ENCODE results near the gene MLXIP.

- no peak for TF ChIP-seq ZBTB17 (CRISPR knock-in tag; IDR thresholded peaks at IDR 0.05)
- TF ChIP-seq, protein P1, sequence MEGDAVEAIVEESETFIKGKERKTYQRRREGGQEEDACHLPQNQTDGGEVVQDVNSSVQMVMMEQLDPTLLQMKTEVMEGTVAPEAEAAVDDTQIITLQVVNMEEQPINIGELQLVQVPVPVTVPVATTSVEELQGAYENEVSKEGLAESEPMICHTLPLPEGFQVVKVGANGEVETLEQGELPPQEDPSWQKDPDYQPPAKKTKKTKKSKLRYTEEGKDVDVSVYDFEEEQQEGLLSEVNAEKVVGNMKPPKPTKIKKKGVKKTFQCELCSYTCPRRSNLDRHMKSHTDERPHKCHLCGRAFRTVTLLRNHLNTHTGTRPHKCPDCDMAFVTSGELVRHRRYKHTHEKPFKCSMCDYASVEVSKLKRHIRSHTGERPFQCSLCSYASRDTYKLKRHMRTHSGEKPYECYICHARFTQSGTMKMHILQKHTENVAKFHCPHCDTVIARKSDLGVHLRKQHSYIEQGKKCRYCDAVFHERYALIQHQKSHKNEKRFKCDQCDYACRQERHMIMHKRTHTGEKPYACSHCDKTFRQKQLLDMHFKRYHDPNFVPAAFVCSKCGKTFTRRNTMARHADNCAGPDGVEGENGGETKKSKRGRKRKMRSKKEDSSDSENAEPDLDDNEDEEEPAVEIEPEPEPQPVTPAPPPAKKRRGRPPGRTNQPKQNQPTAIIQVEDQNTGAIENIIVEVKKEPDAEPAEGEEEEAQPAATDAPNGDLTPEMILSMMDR (IDR thresholded peaks at IDR 0.05 in 2 of 3, conservative IDR thresholded peaks at IDR 0.05 in 1 of 3; ENCODE audit: insufficient read depth in 2 of 3, low read depth in 1 of 3, low read length in 3 of 3) = no peak
These were observed 84.4 kb downstream of the MLXIP start for GRCh38 chr12:122162976-122163375.

Data from K562 (cell line).